Mammary epithelial cell (primary cell): ENCODE results near the gene GRIP1.

Experiments
- CTCF ChIP-seq, 2 donors: IDR thresholded peaks in 1 of 2; conservative IDR thresholded peaks in 1 of 2; 2 replicates each; pipeline ENCODE4 v1.5.1; 2011 to 2012; ENCODE audit warnings: inconsistent platforms in 2 of 2, low read length in 2 of 2, mild to moderate bottlenecking in 2 of 2, control low read depth in 1 of 2, low read depth in 1 of 2; ENCODE audit not compliant: insufficient read depth in 1 of 2; ENCODE audit errors: extremely low read depth in 1 of 2
- EZH2 ChIP-seq: IDR thresholded peaks from 2 replicates; pipeline ENCODE4 v1.6.1; 2012; ENCODE audit warnings: low read length, inconsistent platforms, borderline replicate concordance

GRCh38 chr12:66694666-66695613 is 16.1 kb upstream of the GRIP1 start:
- TF ChIP-seq CTCF (conservative IDR thresholded peaks at IDR 0.05 in 1 of 2, IDR thresholded peaks at IDR 0.05 in 1 of 2; ENCODE audit: extremely low read depth in 1 of 2, insufficient read depth in 1 of 2, low read depth in 1 of 2, low read length in 2 of 2) (no peak), EZH2 (no peak)
